ENCODE data around the gene NGFR.

NGFR gene

GRCh38 chr17:49554694-49555494, 59.8 kb downstream of the NGFR start:
- no peak overlapping the region for H3K4me3 ChIP-seq (ENCODE audit: low read depth, low read length)
- DNase-seq (ENCODE audit: low read depth) = no peak

GRCh38 chr17:49555495-49556222, 60.6 kb downstream of the NGFR start:
- no peak overlapping the region for H3K4me3 ChIP-seq (ENCODE audit: low read depth, low read length)
- DNase-seq (ENCODE audit: low read depth) = no peak

DNA sequence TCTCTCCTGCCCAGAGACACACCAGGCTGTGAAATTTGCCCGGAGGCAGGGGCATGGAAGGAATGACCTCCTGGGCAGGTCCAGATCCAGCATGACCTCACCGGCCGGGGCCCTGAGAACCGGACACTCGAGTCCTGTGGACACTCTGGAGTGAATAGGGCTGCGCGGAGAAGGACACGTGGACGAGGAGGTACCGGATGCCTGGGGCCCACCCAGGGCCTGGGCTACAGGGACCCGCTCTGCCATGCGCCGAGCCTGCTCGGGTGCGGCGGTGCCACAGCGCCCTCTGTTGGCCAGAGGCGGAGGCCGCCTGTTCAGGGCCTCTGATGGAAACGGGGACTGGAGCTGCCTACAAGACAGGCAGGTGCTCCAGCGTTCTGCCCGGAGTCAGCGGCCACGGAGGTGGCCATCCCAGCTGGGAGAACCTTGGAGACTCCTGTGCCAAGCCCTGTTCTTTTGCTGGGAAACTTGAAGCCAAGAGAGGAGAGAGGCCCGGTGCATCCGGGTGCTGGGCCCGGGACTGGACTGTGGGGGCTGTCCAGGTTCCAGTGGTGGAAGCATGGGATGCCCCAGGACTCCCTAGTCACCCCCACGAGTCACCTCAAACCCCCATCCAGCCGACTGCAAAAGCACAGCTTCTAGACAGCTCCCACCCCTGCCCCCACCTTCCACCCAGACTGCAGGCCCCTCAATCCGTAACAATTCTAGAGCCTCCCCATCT, 61.3 kb downstream of the NGFR start:
- DNase-seq (ENCODE audit: low read depth) = no peak
- no peak overlapping the region for H3K4me3 ChIP-seq (ENCODE audit: low read depth, low read length)

GRCh38 chr17:49557312-49558024, 62.4 kb downstream of the NGFR start:
- no peak overlapping the region for H3K4me3 ChIP-seq (ENCODE audit: low read depth, low read length)
- DNase-seq (ENCODE audit: low read depth) = no peak

Measured in skeletal muscle cell (primary cell).